Measurements from ENCODE around the gene POLR1E. TPM values are rescaled to one million over a fixed set of nuclear protein-coding genes. Genes with fewer than 3 reads are reported as not detected.
"Not testable (repeated sequence)": the region's sequence is repeated elsewhere in the genome, so short reads cannot be mapped to it uniquely, and the experiment has no call there.

The POLR1E gene
- total RNA-seq, 1 donor from 2014 or later, result 40.4 TPM

DNA sequence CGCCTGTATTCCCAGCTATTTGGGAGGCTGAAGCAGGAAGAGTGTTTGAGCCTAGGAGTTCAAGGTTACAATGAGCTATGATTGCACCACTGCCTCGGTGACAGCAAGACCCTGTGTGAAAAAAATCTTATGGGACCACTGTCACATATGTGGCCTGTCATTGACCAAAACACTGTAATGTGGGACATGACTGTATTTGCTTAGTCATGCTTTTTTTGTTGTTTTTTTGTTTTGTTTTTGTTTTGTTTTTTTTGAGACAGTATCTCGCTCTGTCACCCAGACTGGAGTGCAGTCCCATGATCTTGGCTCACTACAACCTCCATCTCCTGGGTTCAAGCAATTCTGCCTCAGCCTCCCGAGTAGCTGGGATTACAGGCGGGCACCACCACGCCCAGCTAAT lies 13.5 kb downstream of the POLR1E start:
- DNase-seq (ENCODE audit: low spot score in 2 of 2) (no peak), FAIRE-seq (no peak)

- FAIRE-seq (no peak), DNase-seq (ENCODE audit: low spot score in 2 of 2) (no peak)
These were observed 16.3 kb downstream of the POLR1E start for GRCh38 chr9:37501957-37502596.

DNA sequence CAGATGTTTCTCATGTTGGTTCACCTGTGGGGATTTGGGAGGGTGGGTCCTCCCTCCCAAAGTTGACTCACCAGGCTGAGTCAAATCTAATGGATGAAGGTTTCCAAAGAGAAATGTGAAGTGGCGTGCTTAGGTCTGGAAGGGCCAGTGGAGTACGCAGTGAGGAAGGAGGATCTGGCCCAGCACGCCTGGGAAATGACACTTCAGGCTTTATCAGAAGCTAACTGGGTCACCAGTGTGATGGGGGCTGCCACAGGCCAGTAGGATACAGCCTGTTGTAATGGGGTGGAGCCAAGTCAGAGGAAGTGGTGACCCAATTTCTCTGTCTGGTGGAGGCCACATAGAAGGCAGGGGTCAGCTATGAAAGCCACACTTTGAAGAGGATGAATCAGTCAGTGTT lies 18.0 kb downstream of the POLR1E start:
- no peak for DNase-seq (ENCODE audit: low spot score in 2 of 2)
- FAIRE-seq, result no peak

DNA sequence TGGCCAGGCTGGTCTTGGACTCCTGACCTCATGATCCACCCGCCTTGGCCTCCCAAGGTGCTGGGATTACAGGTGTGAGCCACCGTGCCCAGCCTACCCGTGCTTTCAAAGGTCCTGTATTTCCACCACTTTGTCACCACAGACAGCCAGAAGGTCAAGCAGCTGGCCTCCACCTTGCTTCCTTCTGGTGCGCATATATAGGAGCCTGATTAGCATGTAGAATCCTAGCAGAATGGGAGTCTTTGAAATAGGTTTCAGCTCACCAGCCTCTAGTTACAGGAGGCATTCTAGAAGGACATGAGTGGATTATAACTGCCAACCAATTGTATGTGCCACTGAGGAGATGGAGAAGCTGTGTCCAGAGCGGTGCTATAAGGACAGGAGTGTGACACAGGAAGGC lies 18.9 kb downstream of the POLR1E start:
- DNase-seq (ENCODE audit: low spot score in 2 of 2) (no peak), FAIRE-seq (no peak)

DNA sequence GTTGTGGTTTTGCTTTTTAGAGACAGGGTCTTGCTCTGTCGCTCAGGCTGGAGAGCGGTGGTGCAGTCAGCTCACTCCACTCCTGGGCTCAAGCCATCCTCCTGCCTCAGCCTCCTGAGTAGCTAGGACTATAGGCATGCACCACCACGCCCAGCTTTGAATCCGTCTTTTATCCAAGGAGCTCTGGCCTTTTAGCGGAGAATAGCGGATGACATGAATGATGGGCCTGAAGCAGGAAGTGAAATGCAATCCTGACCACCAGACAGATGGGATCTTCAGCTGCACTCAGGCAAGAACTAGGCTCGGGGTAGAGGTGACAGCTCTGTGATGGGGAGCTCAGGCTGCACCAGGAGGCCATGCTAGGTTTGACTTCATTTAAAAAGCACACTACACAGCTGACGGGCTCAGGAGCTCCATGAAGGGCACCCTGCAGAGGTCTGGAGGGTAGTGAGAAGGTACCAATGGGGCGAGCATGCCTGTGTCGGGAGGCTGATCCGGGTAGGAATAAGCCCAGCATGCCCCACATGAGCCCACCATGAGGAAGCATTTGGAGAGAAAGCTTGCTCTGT lies 21.9 kb downstream of the POLR1E start:
- DNase-seq (ENCODE audit: low spot score in 2 of 2), result no peak
- no peak for FAIRE-seq

DNA sequence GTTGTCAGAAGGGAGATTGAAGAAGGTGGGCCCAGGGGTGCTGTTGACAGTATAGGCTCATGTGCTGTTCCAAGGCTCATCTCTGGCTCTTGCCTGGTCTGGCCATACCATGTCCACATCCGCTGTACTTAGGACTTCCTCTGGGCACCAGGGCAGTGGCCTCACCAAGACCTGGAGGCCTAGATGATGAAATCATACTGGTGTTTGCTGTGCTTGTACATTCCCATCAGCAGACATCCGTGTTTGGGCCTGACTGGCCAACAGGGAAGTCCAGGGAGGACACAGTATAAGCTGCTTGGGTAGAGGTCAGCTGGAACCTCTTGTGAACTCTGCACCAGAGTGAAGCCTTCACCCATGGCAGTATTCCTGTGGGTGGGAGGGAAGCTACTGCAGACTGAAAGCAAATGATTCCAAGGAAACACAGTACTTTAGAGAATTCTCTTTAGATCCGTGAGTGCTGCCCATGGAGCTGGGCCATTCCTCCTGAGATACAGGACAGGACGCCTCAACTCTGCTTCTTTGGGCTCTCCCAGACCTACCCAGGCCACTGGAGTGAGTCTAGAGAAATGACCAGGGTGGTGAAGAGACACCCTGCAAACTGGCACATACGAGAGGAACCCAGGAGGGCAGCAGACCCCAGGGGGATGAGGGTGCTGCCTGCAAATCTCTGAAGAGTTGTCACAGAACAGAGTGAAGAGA lies 22.5 kb downstream of the POLR1E start:
- FAIRE-seq (no peak), DNase-seq (ENCODE audit: low spot score in 2 of 2) (no peak)

DNA sequence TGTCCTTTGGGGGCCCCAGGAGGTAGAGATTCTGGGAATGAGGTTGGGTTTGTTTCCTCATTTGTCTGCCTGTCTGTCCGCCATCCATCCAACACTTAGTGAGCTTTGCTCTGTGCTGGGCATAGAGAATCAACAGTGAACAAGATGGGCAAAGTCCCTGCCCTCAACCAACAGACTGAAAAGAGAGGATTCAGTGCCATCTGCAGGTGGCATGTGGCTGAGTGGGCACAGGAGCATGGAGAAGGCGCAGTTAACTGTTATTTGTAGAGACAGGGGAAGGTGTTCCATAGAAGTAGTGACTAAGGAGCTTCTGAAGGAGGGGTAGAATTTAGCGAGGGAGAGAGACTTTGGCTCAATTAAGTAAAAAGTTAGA lies 23.1 kb downstream of the POLR1E start:
- DNase-seq (ENCODE audit: low spot score in 2 of 2), result no peak
- no peak for FAIRE-seq

DNA sequence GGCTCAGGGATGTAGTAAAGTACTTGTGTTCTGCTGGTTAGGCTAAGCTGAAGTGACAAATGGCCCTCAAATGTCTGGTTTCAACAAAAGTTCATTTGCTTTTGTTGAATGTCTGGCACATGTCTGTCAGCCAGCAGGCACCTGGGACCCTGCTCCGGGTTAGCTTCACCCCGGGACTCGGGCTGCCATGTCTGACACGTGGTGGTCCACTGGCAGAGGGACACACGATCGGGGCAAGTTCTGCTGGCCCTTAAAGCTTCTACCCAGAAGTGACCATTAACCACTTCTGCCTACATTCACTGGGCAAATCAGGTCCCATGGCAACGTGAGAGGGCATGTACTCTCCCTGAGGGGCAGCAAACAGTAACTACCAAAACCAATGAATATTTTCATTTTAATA lies 23.8 kb downstream of the POLR1E start:
- no peak for DNase-seq (ENCODE audit: low spot score in 2 of 2)
- FAIRE-seq, result no peak

- not testable (repeated sequence) for FAIRE-seq; DNase-seq (ENCODE audit: low spot score in 2 of 2)
These were observed 24.3 kb downstream of the POLR1E start for GRCh38 chr9:37510053-37510452.

GRCh38 chr9:37511016-37512010 lies 25.6 kb downstream of the POLR1E start:
- FAIRE-seq, result no peak
- DNase-seq (ENCODE audit: low spot score in 2 of 2), result no peak

DNA sequence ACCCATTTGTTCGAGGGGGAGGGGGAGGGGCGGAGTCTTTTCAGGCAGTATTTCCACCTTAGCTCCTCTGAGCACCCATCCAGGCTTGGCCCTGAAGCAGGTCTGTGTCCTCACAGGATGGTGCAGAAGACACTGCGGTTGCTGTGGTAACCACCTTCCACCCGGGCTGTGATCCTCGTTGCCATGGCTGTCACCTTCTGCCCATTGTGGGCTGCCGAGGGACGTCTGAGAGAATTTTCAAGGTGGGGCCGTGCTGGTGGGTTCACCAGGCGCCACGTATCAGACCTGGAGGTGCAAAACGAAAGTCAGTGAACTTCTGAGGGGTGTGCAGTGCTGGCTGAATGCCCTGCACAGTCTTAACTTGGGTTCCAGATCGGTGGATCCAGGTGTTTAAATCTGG lies 26.7 kb downstream of the POLR1E start:
- no peak for DNase-seq (ENCODE audit: low spot score in 2 of 2)
- no peak for FAIRE-seq

GRCh38 chr9:37514415-37514814 lies 28.7 kb downstream of the POLR1E start:
- DNase-seq (ENCODE audit: low spot score in 2 of 2); FAIRE-seq: not testable (repeated sequence)

DNA sequence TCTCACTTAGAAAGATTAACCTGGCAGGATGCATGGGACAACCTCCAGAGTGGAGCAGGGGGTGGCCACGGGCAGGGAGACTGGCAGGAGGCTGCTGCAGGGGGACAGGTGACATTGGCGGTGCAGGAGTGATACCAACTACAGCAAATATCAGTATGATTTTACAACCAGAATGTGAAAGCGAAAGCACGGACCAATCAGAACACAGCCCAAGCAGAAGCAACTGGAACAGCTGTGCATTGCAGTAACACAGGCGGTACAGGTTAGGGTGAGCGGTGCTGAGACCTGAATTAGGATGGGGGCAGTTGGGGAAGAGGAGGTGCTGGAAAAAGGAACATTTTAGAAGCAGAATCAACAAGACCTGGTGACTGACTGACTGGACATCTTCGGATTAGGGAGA lies 29.3 kb downstream of the POLR1E start:
- FAIRE-seq (no peak), DNase-seq (ENCODE audit: low spot score in 2 of 2) (no peak)

DNA sequence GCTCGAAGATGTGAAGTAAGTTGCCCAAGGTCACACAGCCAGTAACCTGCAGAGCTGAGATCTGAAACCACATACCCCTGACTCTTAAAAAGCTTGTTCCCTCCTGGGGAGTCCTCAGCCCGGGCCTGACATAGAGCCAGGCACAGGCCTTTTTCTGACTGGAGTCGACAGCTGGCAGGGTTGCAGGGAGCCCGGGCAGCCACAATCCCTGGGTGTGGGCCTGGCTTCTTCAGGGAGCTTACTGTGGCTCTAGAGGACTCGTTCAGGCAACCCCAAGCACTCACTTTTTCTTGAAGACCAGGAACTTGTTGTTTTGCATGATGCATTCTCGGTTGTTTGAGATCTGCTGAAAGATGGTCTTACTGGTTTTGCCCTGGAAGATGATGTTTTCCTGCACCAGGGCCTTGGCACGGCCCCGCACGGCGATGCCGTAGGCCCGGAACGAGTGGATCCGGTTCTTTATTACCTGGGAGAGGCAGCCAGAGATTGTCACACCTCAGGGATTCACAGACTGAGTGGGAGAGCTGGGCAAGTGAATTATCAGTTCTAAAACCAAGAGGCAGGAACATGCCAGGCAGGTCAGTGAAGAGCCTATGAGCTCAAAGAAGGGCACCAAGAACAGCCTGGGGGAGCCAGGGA lies 30.0 kb downstream of the POLR1E start:
- DNase-seq (ENCODE audit: low spot score in 2 of 2), result no peak
- no peak for FAIRE-seq

DNA sequence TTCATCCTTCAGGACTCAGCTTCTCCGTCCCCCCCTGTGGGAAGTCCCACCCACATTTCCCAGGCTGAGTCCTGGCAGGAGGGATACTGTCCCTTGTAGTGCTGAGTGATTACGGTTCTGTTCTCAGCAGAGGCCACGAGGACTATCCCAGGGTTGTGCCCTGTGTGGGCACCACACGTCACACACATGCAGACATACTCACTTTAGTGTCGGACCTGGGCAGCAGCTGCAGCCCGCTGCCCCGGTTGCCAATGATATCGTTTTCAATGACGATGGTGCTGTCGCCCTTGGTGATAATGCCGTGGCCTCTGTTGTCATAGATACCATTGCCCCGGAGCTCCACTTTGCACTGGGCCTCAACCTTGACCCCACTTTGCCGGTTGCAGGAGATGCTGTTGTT lies 32.2 kb downstream of the POLR1E start:
- no peak for FAIRE-seq
- no peak for DNase-seq (ENCODE audit: low spot score in 2 of 2)

GRCh38 chr9:37520641-37521040 lies 34.9 kb downstream of the POLR1E start:
- DNase-seq (ENCODE audit: low spot score in 2 of 2), result no peak
- FAIRE-seq, result no peak

- DNase-seq (ENCODE audit: low spot score in 2 of 2) (no peak), FAIRE-seq (no peak)
These were observed 35.4 kb downstream of the POLR1E start for GRCh38 chr9:37521111-37521510.

DNA sequence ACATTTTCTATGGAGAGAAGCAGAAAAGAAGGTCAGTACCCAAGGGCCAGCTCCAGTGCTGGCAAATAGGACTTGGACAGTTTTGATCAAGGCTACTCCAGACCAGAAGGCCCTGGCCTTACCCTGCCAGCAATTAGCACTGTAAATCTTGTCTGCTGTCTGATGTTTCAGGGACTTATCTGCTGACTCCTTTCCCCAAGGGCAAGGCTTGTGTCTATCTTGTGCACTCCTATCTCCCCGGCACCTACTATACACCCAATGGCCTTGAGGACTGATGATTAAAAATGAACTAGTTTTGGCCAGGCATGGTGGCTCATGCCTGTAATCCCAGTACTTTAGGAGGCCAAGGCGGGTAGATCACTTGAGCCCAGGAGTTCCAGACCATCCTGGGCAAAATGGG lies 37.2 kb downstream of the POLR1E start:
- DNase-seq (ENCODE audit: low spot score in 2 of 2) (no peak), FAIRE-seq (no peak)

DNA sequence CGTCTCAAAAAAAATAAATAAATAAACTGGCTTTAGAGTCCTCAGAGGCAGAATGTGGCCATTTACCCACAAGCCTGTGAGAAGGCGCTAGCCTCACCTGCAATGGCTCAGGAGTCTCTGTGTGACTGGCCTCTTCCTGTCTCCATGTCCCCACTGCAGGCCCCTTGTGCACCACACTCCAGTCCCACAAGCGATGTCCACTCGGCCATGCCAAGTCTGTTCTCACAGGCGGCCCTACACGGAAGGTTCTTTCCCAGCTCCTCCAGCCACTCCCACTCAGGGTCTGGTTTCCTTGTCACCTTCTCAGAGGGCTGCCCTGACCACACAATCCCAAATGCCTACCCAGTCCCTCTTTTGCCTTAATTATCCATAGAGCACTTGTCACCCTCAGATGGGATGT lies 38.2 kb downstream of the POLR1E start:
- no peak for FAIRE-seq
- no peak for DNase-seq (ENCODE audit: low spot score in 2 of 2)

Measured in frontal cortex (tissue), 4 donors.